Measurements from ENCODE around the gene ABCB9. TPM values are rescaled to one million over a fixed set of nuclear protein-coding genes. Genes with fewer than 3 reads are reported as not detected.

The ABCB9 gene
- total and polyA plus RNA-seq, 2 of the 8 experiments (the other 6 are each of a cell fraction or from before 2014, with no cell fraction given): 3.8 to 8.0 TPM

GRCh38 chr12:122994781-122995502 lies 28.7 kb upstream of the ABCB9 start:
- H2BK12ac ChIP-seq (ENCODE audit: low read depth, low read length): no peak overlapping the region
- no peaks in the 10 kb centered on the region for H4K20me1 ChIP-seq (replicated peaks in 1 of 2; ENCODE audit: control insufficient read depth in 1 of 2, insufficient read depth in 2 of 2, low read length in 2 of 2)
- no peak overlapping the region for H2BK20ac ChIP-seq (ENCODE audit: low read length)
- no peak overlapping the region for H3K56ac ChIP-seq (replicated peaks; ENCODE audit: insufficient read length, low read depth, low read length)
- H4K8ac ChIP-seq (ENCODE audit: extremely low read depth, insufficient read depth, low read length): no peak overlapping the region
- 83% methylated on average over 13 of the region's 13 CpGs; no CpG with 5 or more reads in 1 of the 2 experiments for WGBS, 2 experiments (ENCODE audit: extremely low coverage in 1 of 2, insufficient coverage in 1 of 2, insufficient read length in 1 of 2, insufficient replicate concordance in 2 of 2, low coverage in 1 of 2, low lambda C conversion rate in 2 of 2, missing lambda C conversion rate in 1 of 2)
- H2AFZ ChIP-seq (ENCODE audit: low read length): no peak overlapping the region
- no peak overlapping the region for H3K14ac ChIP-seq (ENCODE audit: insufficient read length)
- no peaks in the 10 kb centered on the region for H3K79me2 ChIP-seq (ENCODE audit: control insufficient read depth in 1 of 2, insufficient read depth in 2 of 2, low read length in 2 of 2)
- CTCF ChIA-PET (ENCODE audit: partially characterized antibody): interaction anchor here (0.6 to 2.4 kb wide), 4 partner anchors 64 to 1311 kb away, joined by 3 to 7 read pairs (median 4); no protein-coding TSS in a partner anchor
- no peak overlapping the region for H2BK15ac ChIP-seq (ENCODE audit: low read length)
- H3K4ac ChIP-seq (replicated peaks; ENCODE audit: insufficient read length, low read depth, low read length): no peak overlapping the region
- no peak overlapping the region for H4K5ac ChIP-seq (ENCODE audit: insufficient read length, low read depth, low read length)
- no peaks in the 10 kb centered on the region for H3K9me3 ChIP-seq (ENCODE audit: insufficient read depth in 2 of 2, low read depth in 1 of 2, low read length in 1 of 2)
- H3K18ac ChIP-seq (ENCODE audit: extremely low read depth, low read length): no peak overlapping the region
- H3K27ac ChIP-seq (ENCODE audit: low read depth, low read length): no peak overlapping the region
- no peaks in the 10 kb centered on the region for H3K36me3 ChIP-seq (ENCODE audit: control insufficient read depth in 2 of 4, insufficient read depth in 4 of 4, low read length in 3 of 4)
- H4K91ac ChIP-seq (replicated peaks; ENCODE audit: insufficient read length, low read length): no peak overlapping the region
- no peak overlapping the region for H2AK5ac ChIP-seq (ENCODE audit: low read depth, low read length)
- H3K23me2 ChIP-seq (ENCODE audit: low read depth, low read length): no peaks in the 10 kb centered on the region
- no peak overlapping the region for H2BK5ac ChIP-seq (ENCODE audit: low read depth, low read length)
- H3K4me1 ChIP-seq (replicated peaks in 1 of 4; ENCODE audit: control insufficient read depth in 3 of 4, insufficient read depth in 4 of 4, low read length in 3 of 4): no peaks in the 10 kb centered on the region; a peak in 2 of 7 replicates
- H3K79me1 ChIP-seq (ENCODE audit: low read depth, low read length): no peaks in the 10 kb centered on the region
- no peak overlapping the region for H3K9ac ChIP-seq (replicated peaks in 1 of 4; ENCODE audit: extremely low read depth in 1 of 4, low read depth in 3 of 4, low read length in 3 of 4)
- no peak for DNase-seq (ENCODE audit: low read depth in 1 of 2, low spot score in 2 of 2)
- no peaks in the 10 kb centered on the region for H3K27me3 ChIP-seq (replicated peaks in 1 of 4; ENCODE audit: control insufficient read depth in 3 of 4, extremely low read depth in 1 of 4, insufficient read depth in 3 of 4, low read length in 3 of 4)
- no peak for FAIRE-seq
- no peak overlapping the region for H3K23ac ChIP-seq (ENCODE audit: insufficient read length)
- H3K4me2 ChIP-seq (ENCODE audit: insufficient read depth in 1 of 2, low read depth in 2 of 2, low read length in 2 of 2): no peak overlapping the region
- POLR2A ChIA-PET (ENCODE audit: partially characterized antibody): interaction anchor here (1.1 to 3.5 kb wide), 4 partner anchors 11 to 68 kb away, joined by 3 to 15 read pairs (median 3); partner anchors contain the start of gene ARL6IP4
- no peak overlapping the region for H3K4me3 ChIP-seq (ENCODE audit: extremely low read depth in 1 of 4, insufficient read depth in 2 of 4, low read depth in 3 of 4, low read length in 4 of 4)
- no peak overlapping the region for H2BK120ac ChIP-seq (replicated peaks; ENCODE audit: low read depth, low read length)
- TF ChIP-seq GTF2F1 (IDR thresholded peaks at IDR 0.05; ENCODE audit: borderline replicate concordance, low read depth, low read length) (no peak), PHF8 (conservative IDR thresholded peaks at IDR 0.05; ENCODE audit: low read depth, low read length) (no peak), SP4 (IDR thresholded peaks at IDR 0.05; ENCODE audit: low read length) (no peak), EGR1 (IDR thresholded peaks at IDR 0.05; ENCODE audit: borderline replicate concordance, low read depth, low read length) (no peak), SUZ12 (IDR thresholded peaks at IDR 0.05; ENCODE audit: low read length) (no peak), POLR2A (IDR thresholded peaks at IDR 0.05; ENCODE audit: control extremely low read depth in 1 of 2, low read depth in 2 of 2, low read length in 2 of 2) (no peak), SP1 (IDR thresholded peaks at IDR 0.05; ENCODE audit: low read depth, low read length) (no peak), CTCF (IDR thresholded peaks at IDR 0.05; ENCODE audit: control extremely low read depth in 1 of 3, insufficient read depth in 1 of 3, low read depth in 1 of 3, low read length in 3 of 3) (no peak), FOSL1 (IDR thresholded peaks at IDR 0.05; ENCODE audit: insufficient read depth, low read depth, low read length) (no peak)
- TF ChIP-seq, protein P1, sequence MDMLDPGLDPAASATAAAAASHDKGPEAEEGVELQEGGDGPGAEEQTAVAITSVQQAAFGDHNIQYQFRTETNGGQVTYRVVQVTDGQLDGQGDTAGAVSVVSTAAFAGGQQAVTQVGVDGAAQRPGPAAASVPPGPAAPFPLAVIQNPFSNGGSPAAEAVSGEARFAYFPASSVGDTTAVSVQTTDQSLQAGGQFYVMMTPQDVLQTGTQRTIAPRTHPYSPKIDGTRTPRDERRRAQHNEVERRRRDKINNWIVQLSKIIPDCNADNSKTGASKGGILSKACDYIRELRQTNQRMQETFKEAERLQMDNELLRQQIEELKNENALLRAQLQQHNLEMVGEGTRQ (IDR thresholded peaks at IDR 0.05; ENCODE audit: low read length): no peak

Measured in H1 (cell line).